NCI-H774 (cell line): ENCODE data around the gene TUT1.
A peak's percentile ranks its signal among the peaks of the same experiment; 100 is the strongest.
"Not testable (repeated sequence)": the region's sequence is repeated elsewhere in the genome, so short reads cannot be mapped to it uniquely, and the experiment has no call there.

Source experiments
- DNase-seq: peaks from one replicate; lab custom pipeline; 2025; lab: John Stamatoyannopoulos, UW

Gene TUT1

GRCh38 chr11:62603776-62604299 lies 12.5 kb upstream of the TUT1 start:
- no peak for DNase-seq

GRCh38 chr11:62603072-62603408 lies 11.7 kb upstream of the TUT1 start:
- no peak for DNase-seq

- peak; percentile 84 for DNase-seq
Measured at GRCh38 chr11:62602141-62603071, 11.1 kb upstream of the TUT1 start.

- DNase-seq = peak; percentile 99
Measured at GRCh38 chr11:62601372-62602140, 10.2 kb upstream of the TUT1 start, which contains the start of gene MTA2. MTA2 (minus strand) TSS chr11:62601865; CDS start chr11:62601450, 415 bp downstream.

GRCh38 chr11:62601122-62601371 lies 9.7 kb upstream of the TUT1 start:
- DNase-seq = peak; percentile 33

- DNase-seq = no peak
Measured at GRCh38 chr11:62600367-62601121, 9.2 kb upstream of the TUT1 start.

- no peak for DNase-seq
Measured at GRCh38 chr11:62599901-62600300, 8.6 kb upstream of the TUT1 start.

- DNase-seq = peak; percentile 90
Measured at GRCh38 chr11:62599069-62599696, 7.9 kb upstream of the TUT1 start.

GRCh38 chr11:62595124-62595523 lies 3.8 kb upstream of the TUT1 start:
- no peak for DNase-seq

GRCh38 chr11:62593434-62594044 lies 2.2 kb upstream of the TUT1 start:
- DNase-seq = peak; percentile 38

- no peak for DNase-seq
Measured at GRCh38 chr11:62592989-62593421, 1.7 kb upstream of the TUT1 start.

GRCh38 chr11:62592146-62592815 lies 958 bp upstream of the TUT1 start:
- DNase-seq = no peak

GRCh38 chr11:62588966-62589637 lies 2.2 kb downstream of the TUT1 start:
- no peak for DNase-seq

GRCh38 chr11:62585356-62585755 lies 6.0 kb downstream of the TUT1 start:
- DNase-seq = not testable (repeated sequence)

GRCh38 chr11:62581735-62582134 lies 9.6 kb downstream of the TUT1 start:
- not testable (repeated sequence) for DNase-seq

GRCh38 chr11:62580959-62581715 lies 10.2 kb downstream of the TUT1 start:
- DNase-seq = no peak

GRCh38 chr11:62579252-62579651 lies 12.1 kb downstream of the TUT1 start:
- no peak for DNase-seq

GRCh38 chr11:62578541-62578940 lies 12.8 kb downstream of the TUT1 start:
- no peak for DNase-seq

GRCh38 chr11:62577046-62577714 lies 14.1 kb downstream of the TUT1 start:
- no peak for DNase-seq
